NCI-H2227 treated with DMSO at 0.1 percent for 48 hours (cell line): ENCODE data around the gene NAP1L4.

Experiments used
- DNase-seq: peaks from one replicate; lab custom pipeline; 2025; lab: John Stamatoyannopoulos, UW

NAP1L4 gene

GRCh38 chr11:2934611-2935239 is 57.4 kb downstream of the NAP1L4 start:
- DNase-seq, result no peak

GRCh38 chr11:2934021-2934550 is 58.0 kb downstream of the NAP1L4 start:
- no peak for DNase-seq

GRCh38 chr11:2933375-2934020 is 58.6 kb downstream of the NAP1L4 start:
- DNase-seq, result no peak

- no peak for DNase-seq
Measured at GRCh38 chr11:2932850-2933251, 59.3 kb downstream of the NAP1L4 start.

GRCh38 chr11:2931771-2932738 is 60.1 kb downstream of the NAP1L4 start:
- DNase-seq, result no peak

GRCh38 chr11:2931420-2931746 is 60.7 kb downstream of the NAP1L4 start:
- no peak for DNase-seq

- no peak for DNase-seq
Measured at GRCh38 chr11:2930704-2931419, 61.3 kb downstream of the NAP1L4 start.

- no peak for DNase-seq
Measured at GRCh38 chr11:2929950-2930703, 62.0 kb downstream of the NAP1L4 start.

GRCh38 chr11:2929531-2929949 is 62.6 kb downstream of the NAP1L4 start:
- DNase-seq, result no peak

GRCh38 chr11:2928605-2929530 is 63.3 kb downstream of the NAP1L4 start, which contains the start of gene PHLDA2:
Gene PHLDA2 (minus strand): TSS chr11:2929420. CDS start chr11:2929364, 56 bp downstream.
- peak; percentile 18 for DNase-seq

- DNase-seq, result peak; percentile 9
Measured at GRCh38 chr11:2927851-2928604, 64.1 kb downstream of the NAP1L4 start.

- no peak for DNase-seq
Measured at GRCh38 chr11:2927121-2927800, 64.9 kb downstream of the NAP1L4 start.

GRCh38 chr11:2926611-2927051 is 65.5 kb downstream of the NAP1L4 start:
- no peak for DNase-seq

GRCh38 chr11:2924821-2925675 is 67.1 kb downstream of the NAP1L4 start:
- no peak for DNase-seq

GRCh38 chr11:2924381-2924780 is 67.7 kb downstream of the NAP1L4 start:
- no peak for DNase-seq

- no peak for DNase-seq
Measured at GRCh38 chr11:2923446-2924375, 68.4 kb downstream of the NAP1L4 start.
